RCC 7860 (cell line): ENCODE data around the gene LRRC31.

Source experiments
- DNase-seq: peaks from one replicate; pipeline ENCODE4 v3.0.0-alpha.2; 2015; ENCODE audit warnings: low spot score
- FAIRE-seq: peaks from 2 replicates; lab custom pipeline; 2012; peaks lifted over from hg19 to GRCh38; lab: Jason Lieb, UNC

LRRC31 gene

GRCh38 chr3:169869484-169870220 lies at the start of gene LRRC31:
Gene LRRC31, minus strand, starts transcription at chr3:169869935. Its CDS starts 128 bp downstream, at chr3:169869807.
- DNase-seq, result no peak
- FAIRE-seq, result peak; percentile 2

GRCh38 chr3:169914321-169914720 lies 44.6 kb upstream of the LRRC31 start:
- DNase-seq (no peak), FAIRE-seq (no peak)

- no peak for DNase-seq
- no peak for FAIRE-seq
Measured at GRCh38 chr3:169913323-169913722, 43.6 kb upstream of the LRRC31 start.

- no peak for DNase-seq
- FAIRE-seq, result no peak
Measured at GRCh38 chr3:169911272-169911671, 41.5 kb upstream of the LRRC31 start, which contains the start of gene SAMD7. Gene SAMD7, plus strand, starts transcription at chr3:169911572. Its CDS starts 7,927 bp downstream, at chr3:169919499.

GRCh38 chr3:169907944-169908343 lies 38.2 kb upstream of the LRRC31 start:
- FAIRE-seq, result no peak
- DNase-seq, result no peak

- DNase-seq, result no peak
- FAIRE-seq, result no peak
Measured at GRCh38 chr3:169907476-169907875, 37.7 kb upstream of the LRRC31 start.

- no peak for FAIRE-seq
- DNase-seq, result no peak
Measured at GRCh38 chr3:169905404-169905803, 35.7 kb upstream of the LRRC31 start.

- FAIRE-seq, result no peak
- no peak for DNase-seq
Measured at GRCh38 chr3:169901453-169901852, 31.7 kb upstream of the LRRC31 start.

GRCh38 chr3:169897284-169897683 lies 27.5 kb upstream of the LRRC31 start:
- FAIRE-seq, result no peak

GRCh38 chr3:169895072-169895471 lies 25.3 kb upstream of the LRRC31 start:
- DNase-seq (no peak), FAIRE-seq (no peak)

More at GRCh38 chr3:169897284-169897683, 27.5 kb upstream of the LRRC31 start:
- DNase-seq, result no peak

- no peak for DNase-seq
- FAIRE-seq, result no peak
Measured at GRCh38 chr3:169894110-169894509, 24.4 kb upstream of the LRRC31 start.

GRCh38 chr3:169891886-169892285 lies 22.2 kb upstream of the LRRC31 start:
- no peak for FAIRE-seq
- DNase-seq, result no peak

- no peak for DNase-seq
- FAIRE-seq, result no peak
Measured at GRCh38 chr3:169886671-169887070, 16.9 kb upstream of the LRRC31 start.

GRCh38 chr3:169880576-169881250 lies 11.0 kb upstream of the LRRC31 start:
- no peak for DNase-seq
- FAIRE-seq, result no peak

- no peak for DNase-seq
- FAIRE-seq, result no peak
Measured at GRCh38 chr3:169879845-169880575, 10.3 kb upstream of the LRRC31 start.

GRCh38 chr3:169879013-169879557 lies 9.3 kb upstream of the LRRC31 start:
- DNase-seq, result no peak
- FAIRE-seq, result no peak

GRCh38 chr3:169871129-169871886 lies 1.6 kb upstream of the LRRC31 start:
- no peak for DNase-seq
- no peak for FAIRE-seq

GRCh38 chr3:169868369-169868768 lies 1.4 kb downstream of the LRRC31 start:
- FAIRE-seq, result no peak
- no peak for DNase-seq

GRCh38 chr3:169867584-169868210 lies 2.0 kb downstream of the LRRC31 start:
- no peak for DNase-seq
- FAIRE-seq, result no peak

GRCh38 chr3:169865176-169865767 lies 4.5 kb downstream of the LRRC31 start:
- DNase-seq, result no peak
- FAIRE-seq, result no peak
